Liver (tissue), 9 donors: Measurements from ENCODE around the gene ITGB1. TPM values are rescaled to one million over a fixed set of nuclear protein-coding genes. Genes with fewer than 3 reads are reported as not detected.

Experiments
- DNase-seq: peaks from one replicate; pipeline ENCODE4 v3.0.0-alpha.2; 2017; ENCODE audit warnings: low spot score
- H3K27ac ChIP-seq, 2 donors: one replicate each; pipeline ENCODE4 v1.7.0; 2013; ENCODE audit warnings: inconsistent platforms in 2 of 2, low read length in 2 of 2, control low read depth in 1 of 2, low read depth in 1 of 2, mild to moderate bottlenecking in 1 of 2
- H3K27me3 ChIP-seq, 4 donors: one replicate each; pipeline versions ENCODE4 v1.6.1 to v1.7.0; 2013; ENCODE audit warnings: low read length in 3 of 4, inconsistent platforms in 1 of 4, mild to moderate bottlenecking in 1 of 4, moderate library complexity in 1 of 4; ENCODE audit not compliant: control insufficient read depth in 4 of 4, insufficient read depth in 4 of 4
- H3K36me3 ChIP-seq, 4 donors: one replicate each; pipeline versions ENCODE4 v1.6.1 to v1.7.0; 2013; ENCODE audit warnings: low read length in 3 of 4, mild to moderate bottlenecking in 3 of 4, low read depth in 1 of 4, moderate library complexity in 1 of 4; ENCODE audit not compliant: control insufficient read depth in 4 of 4, insufficient read depth in 3 of 4
- H3K4me1 ChIP-seq, 4 donors: one replicate each; pipeline versions ENCODE4 v1.6.1 to v1.7.0; 2013; ENCODE audit warnings: low read length in 3 of 4, mild to moderate bottlenecking in 3 of 4, moderate library complexity in 1 of 4; ENCODE audit not compliant: control insufficient read depth in 4 of 4, insufficient read depth in 4 of 4
- H3K4me3 ChIP-seq, 3 donors: one replicate each; pipeline versions ENCODE4 v1.6.1 to v1.7.0; 2013; ENCODE audit warnings: low read length in 3 of 3, control low read depth in 1 of 3, low read depth in 1 of 3, mild to moderate bottlenecking in 1 of 3
- H3K9ac ChIP-seq, 2 donors: one replicate each; pipeline ENCODE4 v1.7.0; 2013; ENCODE audit warnings: low read length in 2 of 2, mild to moderate bottlenecking in 2 of 2, moderate library complexity in 2 of 2, control low read depth in 1 of 2, low read depth in 1 of 2
- H3K9me3 ChIP-seq, 4 donors: one replicate each; pipeline versions ENCODE4 v1.6.1 to v1.7.0; 2013; ENCODE audit warnings: low read length in 3 of 4; ENCODE audit not compliant: control insufficient read depth in 4 of 4
- ATF3 ChIP-seq: IDR thresholded peaks from 2 replicates; pipeline ENCODE4 v1.6.1; 2016; ENCODE audit warnings: antibody characterized with exemption
- EGR1 ChIP-seq, 2 donors: IDR thresholded peaks; 2 replicates each; pipeline ENCODE4 v1.6.1; 2016 to 2018; ENCODE audit warnings: antibody characterized with exemption in 2 of 2, low read depth in 2 of 2
- FOXA1 ChIP-seq: IDR thresholded peaks from 2 replicates; pipeline ENCODE4 v1.6.1; 2016; ENCODE audit warnings: antibody characterized with exemption
- GABPA ChIP-seq, 2 donors: IDR thresholded peaks in 1 of 2; conservative IDR thresholded peaks in 1 of 2; 2 replicates each; pipeline ENCODE4 v1.6.1; 2016; ENCODE audit warnings: antibody characterized with exemption in 2 of 2, mild to moderate bottlenecking in 1 of 2, moderate library complexity in 1 of 2
- HNF4A ChIP-seq, 2 donors: conservative IDR thresholded peaks; 2 replicates each; pipeline ENCODE4 v1.6.1; 2016; ENCODE audit warnings: antibody characterized with exemption in 2 of 2, mild to moderate bottlenecking in 2 of 2
- HNF4G ChIP-seq: IDR thresholded peaks from 2 replicates; pipeline ENCODE4 v1.6.1; 2016; ENCODE audit warnings: antibody characterized with exemption
- MAX ChIP-seq: IDR thresholded peaks from 2 replicates; pipeline ENCODE4 v1.6.1; 2016; ENCODE audit warnings: antibody characterized with exemption
- NR2F2 ChIP-seq: IDR thresholded peaks from 2 replicates; pipeline ENCODE4 v1.6.1; 2016; ENCODE audit warnings: antibody characterized with exemption
- REST ChIP-seq: IDR thresholded peaks from 2 replicates; pipeline ENCODE4 v1.6.1; 2016; ENCODE audit warnings: antibody characterized with exemption, mild to moderate bottlenecking
- SP1 ChIP-seq: IDR thresholded peaks from 2 replicates; pipeline ENCODE4 v1.6.1; 2018; ENCODE audit warnings: antibody characterized with exemption, mild to moderate bottlenecking
- TAF1 ChIP-seq: conservative IDR thresholded peaks from 2 replicates; pipeline ENCODE4 v1.6.1; 2016; ENCODE audit warnings: antibody characterized with exemption, mild to moderate bottlenecking
- YY1 ChIP-seq: IDR thresholded peaks from 2 replicates; pipeline ENCODE4 v1.6.1; 2016; ENCODE audit warnings: antibody characterized with exemption, mild to moderate bottlenecking
- ZBTB33 ChIP-seq: IDR thresholded peaks from 2 replicates; pipeline ENCODE4 v1.6.1; 2016; ENCODE audit warnings: antibody characterized with exemption
- WGBS: extraction: QIAGEN DNeasy Blood & Tissue Kit; methylation state at CpG from one replicate; pipeline ENCODE4 v1.1.7; 2013; 5-methylcytosine and 5-hydroxymethylcytosine counted together
- polyA plus RNA-seq, 2 donors: library from polyadenylated mRNA; stranded (reverse) in 1 of 2; unstranded in 1 of 2; fragments of 200-250 nt in 1 of 2; fragments of >200 nt in 1 of 2; fragmentation: Nextera tagmentation in 1 of 2; extraction: Ambion mirVana in 1 of 2; gene quantifications; one replicate each; pipeline versions ENCODE4 v1.2.1 to v1.2.3, GENCODE V29; 2013 to 2015
- total RNA-seq, 2 donors: library from RNA; depleted of rRNA; stranded (reverse); fragments of >200 nt; gene quantifications; one replicate each; pipeline ENCODE4 v1.2.3, GENCODE V29; 2014
- donor health status: healthy.
- donor health status: healthy.
- donor health status: healthy.
- donor health status: healthy.
- donor health status: healthy.

ITGB1 gene
- total and polyA plus RNA-seq, 4 donors, result 109 to 308 (median 221) TPM

GRCh38 chr10:32906595-32906994 lies 51.4 kb downstream of the ITGB1 start:
- no peak overlapping the region for H3K4me3 ChIP-seq
- TF ChIP-seq NR2F2 (no peak), SP1 (no peak), EGR1 (IDR thresholded peaks at IDR 0.05; ENCODE audit: low read depth in 2 of 2) (no peak), ZBTB33 (no peak), ATF3 (no peak), GABPA (IDR thresholded peaks at IDR 0.05 in 1 of 2, conservative IDR thresholded peaks at IDR 0.05 in 1 of 2) (no peak), REST (no peak), HNF4G (no peak)
- peaks cover 0 to 7% (median 2%) of the 10 kb centered on the region in 4 donors for H3K4me1 ChIP-seq
- H3K27me3 ChIP-seq, result no peaks in the 10 kb centered on the region
- H3K9ac ChIP-seq, result no peak overlapping the region
- DNase-seq, result no peak
- H3K9me3 ChIP-seq, result no peaks in the 10 kb centered on the region
- no peak overlapping the region for H3K27ac ChIP-seq
- H3K36me3 ChIP-seq, result peaks cover 9 to 38% (median 27%) of the 10 kb centered on the region in 4 donors
- 96% methylated on average over 4 of the region's 4 CpGs for WGBS

- no peak for DNase-seq
- Histone ChIP-seq H3K4me3 (no peak overlapping the region), H3K4me1 (peaks cover 0 to 7% (median 2%) of the 10 kb centered on the region in 4 donors), H3K9ac (no peak overlapping the region), H3K27me3 (no peaks in the 10 kb centered on the region), H3K36me3 (peaks cover 8 to 34% (median 24%) of the 10 kb centered on the region in 4 donors), H3K27ac (no peak overlapping the region), H3K9me3 (no peaks in the 10 kb centered on the region)
- TF ChIP-seq TAF1 (no peak), FOXA1 (no peak), ATF3 (no peak), SP1 (no peak), NR2F2 (no peak), MAX (no peak), YY1 (no peak), GABPA (IDR thresholded peaks at IDR 0.05 in 1 of 2, conservative IDR thresholded peaks at IDR 0.05 in 1 of 2) (no peak), HNF4A (conservative IDR thresholded peaks at IDR 0.05) (no peak), HNF4G (no peak), EGR1 (IDR thresholded peaks at IDR 0.05; ENCODE audit: low read depth in 2 of 2) (no peak)
- WGBS, result 88% methylated on average over 3 of the region's 3 CpGs
These were observed 52.6 kb downstream of the ITGB1 start for GRCh38 chr10:32905466-32905865.
